ENCODE results near the gene NXPE3. TPM values are rescaled to one million over a fixed set of nuclear protein-coding genes. Genes with fewer than 3 reads are reported as not detected.
A peak's percentile ranks its signal among the peaks of the same experiment; 100 is the strongest.

The NXPE3 gene
- polyA plus RNA-seq, 3 donors = 14.6 to 35.8 (median 19.8) TPM

DNA sequence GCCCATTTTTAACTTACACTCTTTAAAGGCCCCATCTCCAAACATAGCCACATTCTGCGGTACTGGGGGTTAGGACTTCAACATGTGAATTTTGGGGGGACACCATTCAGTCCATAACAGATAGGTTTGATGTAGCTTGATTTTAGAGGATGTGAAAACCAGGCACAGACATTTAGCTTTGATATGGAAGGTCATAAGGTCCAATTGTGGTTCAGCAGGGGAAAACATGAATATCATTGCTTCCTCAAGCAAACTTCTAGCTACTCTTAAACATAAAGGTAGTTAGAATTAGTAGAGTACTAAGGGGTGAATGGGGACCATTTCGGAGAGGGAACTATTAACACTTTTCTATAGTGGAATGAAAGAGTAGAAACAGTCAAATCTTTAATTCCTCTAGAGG lies 56.7 kb downstream of the NXPE3 start:
- Mint-ChIP-seq H3K27me3 (ENCODE audit: low read depth in 3 of 3) (peaks cover 0 to 6% (median 5%) of the 10 kb centered on the region in 3 donors), H3K4me1 (peaks cover 77% of the 10 kb centered on the region), H3K9me3 (peaks cover 0 to 2% (median 0%) of the 10 kb centered on the region in 7 donors), H3K4me3 (no peak overlapping the region), H3K27ac (peak overlapping the region in 5 of 7 donors; percentile 26 to 94 (median 68)), H3K36me3 (peaks cover 16 to 17% of the 10 kb centered on the region in 2 donors)
- Histone ChIP-seq H3K27ac (ENCODE audit: low read depth in 1 of 2, low read length in 2 of 2) (no peak overlapping the region), H2AFZ (ENCODE audit: insufficient read depth, low read depth, low read length, poor library complexity, severe bottlenecking) (no peak overlapping the region), H3K36me3 (replicated peaks in 1 of 2; ENCODE audit: control insufficient read depth in 1 of 2, insufficient read depth in 2 of 2, low read length in 2 of 2) (no peaks in the 10 kb centered on the region), H3K27me3 (ENCODE audit: control insufficient read depth in 2 of 2, insufficient read depth in 2 of 2, low read length in 2 of 2) (no peaks in the 10 kb centered on the region), H3K4me1 (ENCODE audit: control insufficient read depth in 1 of 2, insufficient read depth in 2 of 2, low read length in 2 of 2) (peaks cover 49 to 70% of the 10 kb centered on the region in 2 donors), H3K9me3 (replicated peaks in 1 of 2; ENCODE audit: control insufficient read depth in 1 of 2, insufficient read depth in 1 of 2, low read length in 2 of 2) (no peaks in the 10 kb centered on the region), H3K79me2 (ENCODE audit: insufficient read depth, low read length) (peaks cover 3% of the 10 kb centered on the region), H4K20me1 (ENCODE audit: insufficient read depth, low read length) (no peaks in the 10 kb centered on the region), H3K4me3 (replicated peaks in 1 of 3; ENCODE audit: low read depth in 2 of 3, low read length in 3 of 3) (no peak overlapping the region), H3K4me2 (replicated peaks; ENCODE audit: extremely low read depth, low read length, poor library complexity, severe bottlenecking) (no peak overlapping the region), H3K9ac (ENCODE audit: insufficient read depth, low read length, poor library complexity, severe bottlenecking) (no peak overlapping the region)
- DNase-seq = no peak
- TF ChIP-seq, protein P1, sequence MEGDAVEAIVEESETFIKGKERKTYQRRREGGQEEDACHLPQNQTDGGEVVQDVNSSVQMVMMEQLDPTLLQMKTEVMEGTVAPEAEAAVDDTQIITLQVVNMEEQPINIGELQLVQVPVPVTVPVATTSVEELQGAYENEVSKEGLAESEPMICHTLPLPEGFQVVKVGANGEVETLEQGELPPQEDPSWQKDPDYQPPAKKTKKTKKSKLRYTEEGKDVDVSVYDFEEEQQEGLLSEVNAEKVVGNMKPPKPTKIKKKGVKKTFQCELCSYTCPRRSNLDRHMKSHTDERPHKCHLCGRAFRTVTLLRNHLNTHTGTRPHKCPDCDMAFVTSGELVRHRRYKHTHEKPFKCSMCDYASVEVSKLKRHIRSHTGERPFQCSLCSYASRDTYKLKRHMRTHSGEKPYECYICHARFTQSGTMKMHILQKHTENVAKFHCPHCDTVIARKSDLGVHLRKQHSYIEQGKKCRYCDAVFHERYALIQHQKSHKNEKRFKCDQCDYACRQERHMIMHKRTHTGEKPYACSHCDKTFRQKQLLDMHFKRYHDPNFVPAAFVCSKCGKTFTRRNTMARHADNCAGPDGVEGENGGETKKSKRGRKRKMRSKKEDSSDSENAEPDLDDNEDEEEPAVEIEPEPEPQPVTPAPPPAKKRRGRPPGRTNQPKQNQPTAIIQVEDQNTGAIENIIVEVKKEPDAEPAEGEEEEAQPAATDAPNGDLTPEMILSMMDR (IDR thresholded peaks at IDR 0.05) = no peak
- intact Hi-C loops (cut with micrococcal nuclease) = no loop called here
- WGBS (ENCODE audit: insufficient coverage) = no CpG with 5 or more reads among the region's 2 CpGs

DNA sequence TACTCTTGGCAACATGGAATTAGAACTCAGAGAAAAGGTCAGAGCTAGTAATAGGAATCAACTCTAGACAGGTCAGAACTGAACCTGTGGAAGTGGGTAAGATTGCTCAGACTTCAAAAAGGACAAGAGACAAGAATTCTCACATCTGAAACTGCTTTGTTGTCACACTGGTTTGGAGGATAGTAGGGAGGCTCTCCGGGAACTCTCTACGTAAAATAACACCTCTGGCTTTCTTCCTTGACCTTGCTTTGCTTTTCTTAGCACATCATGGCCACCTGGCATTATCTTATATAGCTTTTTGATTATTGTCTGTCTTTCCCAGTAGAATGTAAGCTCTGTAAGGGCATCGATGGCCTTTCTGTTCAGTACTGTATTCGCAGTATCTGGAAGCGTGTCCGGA lies 57.1 kb downstream of the NXPE3 start:
- Mint-ChIP-seq H3K27me3 (ENCODE audit: low read depth in 3 of 3) (peaks cover 0 to 6% (median 5%) of the 10 kb centered on the region in 3 donors), H3K4me3 (no peak overlapping the region), H3K27ac (peak overlapping the region in 4 of 7 donors; percentile 37 to 94 (median 75)), H3K4me1 (peaks cover 76% of the 10 kb centered on the region), H3K9me3 (peaks cover 0 to 2% (median 0%) of the 10 kb centered on the region in 7 donors), H3K36me3 (peaks cover 16 to 17% of the 10 kb centered on the region in 2 donors)
- Histone ChIP-seq H3K4me2 (replicated peaks; ENCODE audit: extremely low read depth, low read length, poor library complexity, severe bottlenecking) (no peak overlapping the region), H3K36me3 (replicated peaks in 1 of 2; ENCODE audit: control insufficient read depth in 1 of 2, insufficient read depth in 2 of 2, low read length in 2 of 2) (no peaks in the 10 kb centered on the region), H3K79me2 (ENCODE audit: insufficient read depth, low read length) (peaks cover 4% of the 10 kb centered on the region), H3K9me3 (replicated peaks in 1 of 2; ENCODE audit: control insufficient read depth in 1 of 2, insufficient read depth in 1 of 2, low read length in 2 of 2) (no peaks in the 10 kb centered on the region), H4K20me1 (ENCODE audit: insufficient read depth, low read length) (no peaks in the 10 kb centered on the region), H3K4me3 (replicated peaks in 1 of 3; ENCODE audit: low read depth in 2 of 3, low read length in 3 of 3) (no peak overlapping the region), H3K9ac (ENCODE audit: insufficient read depth, low read length, poor library complexity, severe bottlenecking) (no peak overlapping the region), H3K4me1 (ENCODE audit: control insufficient read depth in 1 of 2, insufficient read depth in 2 of 2, low read length in 2 of 2) (peaks cover 51 to 67% of the 10 kb centered on the region in 2 donors), H2AFZ (ENCODE audit: insufficient read depth, low read depth, low read length, poor library complexity, severe bottlenecking) (no peak overlapping the region), H3K27me3 (ENCODE audit: control insufficient read depth in 2 of 2, insufficient read depth in 2 of 2, low read length in 2 of 2) (no peaks in the 10 kb centered on the region), H3K27ac (ENCODE audit: low read depth in 1 of 2, low read length in 2 of 2) (peak overlapping the region in 1 of 2 donors; percentile 86)
- TF ChIP-seq, protein P1 (IDR thresholded peaks at IDR 0.05) = no peak
- intact Hi-C loops (cut with micrococcal nuclease) = no loop called here
- DNase-seq = no peak
- no CpG with 5 or more reads among the region's 6 CpGs for WGBS (ENCODE audit: insufficient coverage)

Measured in CD14-positive monocyte (primary cell).